Activated T-helper 1 cell treated with anti-CD3 and anti-CD28 coated beads, Interleukin-12 subunit alpha, Interleukin-12 subunit beta, Interleukin-2, Interleukin-4 antibody, amounts not matched to agents 30 ng/mL and 10 ng/mL and 1 ng/mL, durations not matched to agents 14 hours and 24 hours and 36 hours (primary cell): Measurements from ENCODE around the gene FBXO42. TPM values are rescaled to one million over a fixed set of nuclear protein-coding genes. Genes with fewer than 3 reads are reported as not detected.

Experiments used
- DNase-seq: peaks from one replicate; pipeline ENCODE4 v3.0.0; 2021; ENCODE audit warnings: low spot score
- H3K27ac Mint-ChIP-seq: one replicate; pipeline ENCODE4 v1.8.0; 2021; ENCODE audit warnings: mild to moderate bottlenecking, mixed read lengths
- H3K27me3 Mint-ChIP-seq: one replicate; pipeline ENCODE4 v1.8.0; 2022; ENCODE audit warnings: mild to moderate bottlenecking, moderate library complexity, mixed read lengths; ENCODE audit not compliant: insufficient read depth
- H3K36me3 Mint-ChIP-seq: one replicate; pipeline ENCODE4 v1.8.0; 2021; ENCODE audit warnings: low read depth, mixed read lengths
- H3K4me1 Mint-ChIP-seq: one replicate; pipeline ENCODE4 v1.8.0; 2021; ENCODE audit warnings: low read depth, mixed read lengths
- H3K4me3 Mint-ChIP-seq: one replicate; pipeline ENCODE4 v1.8.0; 2021; ENCODE audit warnings: mild to moderate bottlenecking, moderate library complexity, mixed read lengths
- H3K9me3 Mint-ChIP-seq: one replicate; pipeline ENCODE4 v1.8.0; 2021; ENCODE audit warnings: mixed read lengths
- intact Hi-C: fragments of 100-400 bp; cut with micrococcal nuclease; formaldehyde crosslinking; loops from one replicate; pipeline ENCODE4 v1.15.1; 2024
- total RNA-seq: library from RNA; stranded (reverse); gene quantifications from 2 replicates; pipeline ENCODE4 v1.2.3, GENCODE V29; 2022

FBXO42 gene
- total RNA-seq, 1 donor from 2014 or later, result 17.1 TPM

GRCh38 chr1:16296643-16297042 is 55.6 kb downstream of the FBXO42 start:
- no peak for DNase-seq
- Mint-ChIP-seq H3K4me3 (no peak overlapping the region), H3K36me3 (peaks cover 36% of the 10 kb centered on the region), H3K4me1 (no peaks in the 10 kb centered on the region), H3K9me3 (no peaks in the 10 kb centered on the region), H3K27me3 (no peaks in the 10 kb centered on the region), H3K27ac (no peak overlapping the region)
- intact Hi-C loops, result no loop called here

DNA sequence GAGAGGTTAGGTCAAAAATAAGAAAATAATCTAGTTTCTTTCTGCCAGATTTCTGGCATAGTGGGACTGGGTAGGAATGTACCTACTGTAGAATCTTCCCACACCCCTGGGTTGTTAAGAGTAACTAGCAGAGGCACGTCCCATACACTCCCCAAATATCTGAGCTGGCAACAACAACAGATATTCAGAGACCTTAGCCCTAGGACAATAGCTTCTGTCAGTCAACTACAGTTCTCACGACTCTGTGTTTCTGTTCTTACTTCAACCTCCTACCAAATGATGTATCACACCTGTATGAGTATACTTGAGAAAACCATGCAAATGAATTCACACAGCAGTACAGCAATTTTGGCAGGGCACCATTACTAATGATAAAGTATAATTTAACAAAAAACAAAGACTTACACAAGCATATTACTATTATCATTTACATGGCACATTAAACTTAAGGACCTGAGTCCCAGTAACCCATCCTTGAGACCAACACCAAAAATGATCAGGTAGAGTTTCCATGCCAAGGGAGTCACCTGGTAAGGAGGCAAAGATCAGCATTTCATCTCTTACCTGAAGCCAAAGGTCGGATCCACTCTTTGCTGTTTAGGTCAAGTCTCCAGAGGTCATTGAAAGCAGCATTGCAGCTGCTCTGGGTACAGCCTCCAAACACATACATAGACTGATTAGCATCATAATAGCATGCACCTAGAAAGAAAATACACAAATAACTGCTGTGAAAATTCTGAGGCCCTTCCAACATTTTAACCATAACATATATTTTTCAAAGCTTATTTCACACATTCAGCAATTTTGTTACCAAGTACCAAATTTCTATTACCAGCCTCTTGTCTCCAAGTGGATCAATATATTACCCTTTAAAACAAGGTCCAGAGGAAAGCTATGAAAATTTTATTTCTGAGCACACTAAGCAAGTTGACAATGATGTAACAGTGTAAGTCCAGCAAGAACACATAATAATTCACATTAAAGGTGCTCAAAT is 57.8 kb downstream of the FBXO42 start:
- intact Hi-C loops, result no loop called here
- Mint-ChIP-seq H3K27ac (no peak overlapping the region), H3K4me3 (no peak overlapping the region)

DNA sequence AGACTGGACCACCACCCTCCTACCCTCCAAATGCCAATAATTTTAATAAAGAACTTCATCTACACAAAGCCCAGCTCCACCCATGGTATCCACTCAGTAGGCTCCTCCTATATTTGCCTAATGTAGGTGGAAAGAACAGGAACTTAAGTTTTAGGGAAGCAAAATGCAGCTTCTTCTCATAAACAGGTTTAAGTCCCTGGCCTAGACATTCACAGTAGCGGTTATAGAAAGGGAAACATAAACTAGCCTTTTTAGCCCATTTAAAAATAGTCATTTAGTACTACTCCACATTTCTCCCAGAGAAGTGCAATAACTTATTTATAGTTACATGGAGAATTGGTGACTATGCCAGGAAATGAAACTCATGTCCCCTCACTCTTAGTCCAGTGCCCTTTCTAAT is 58.7 kb downstream of the FBXO42 start:
- Mint-ChIP-seq H3K36me3 (peaks cover 35% of the 10 kb centered on the region), H3K4me3 (no peak overlapping the region), H3K4me1 (no peaks in the 10 kb centered on the region), H3K9me3 (no peaks in the 10 kb centered on the region), H3K27ac (no peak overlapping the region), H3K27me3 (no peaks in the 10 kb centered on the region)
- intact Hi-C loops, result no loop called here
- DNase-seq, result no peak

More for the DNA sequence above, 57.8 kb downstream of the FBXO42 start:
- Mint-ChIP-seq H3K9me3 (no peaks in the 10 kb centered on the region), H3K27me3 (no peaks in the 10 kb centered on the region), H3K36me3 (peaks cover 35% of the 10 kb centered on the region), H3K4me1 (no peaks in the 10 kb centered on the region)
- DNase-seq, result no peak

- Mint-ChIP-seq H3K27me3 (no peaks in the 10 kb centered on the region), H3K4me3 (no peak overlapping the region), H3K4me1 (no peaks in the 10 kb centered on the region), H3K9me3 (no peaks in the 10 kb centered on the region), H3K27ac (no peak overlapping the region), H3K36me3 (peaks cover 35% of the 10 kb centered on the region)
- intact Hi-C loops, result no loop called here
- no peak for DNase-seq
Measured at GRCh38 chr1:16292739-16293138, 59.5 kb downstream of the FBXO42 start.

- intact Hi-C loops, result no loop called here
- H3K27me3 Mint-ChIP-seq, result no peaks in the 10 kb centered on the region
- H3K4me1 Mint-ChIP-seq, result no peaks in the 10 kb centered on the region
- DNase-seq, result no peak
- H3K27ac Mint-ChIP-seq, result no peak overlapping the region
- H3K36me3 Mint-ChIP-seq, result peaks cover 22% of the 10 kb centered on the region
- no peak overlapping the region for H3K4me3 Mint-ChIP-seq
- H3K9me3 Mint-ChIP-seq, result no peaks in the 10 kb centered on the region
Measured at GRCh38 chr1:16289959-16290358, 62.3 kb downstream of the FBXO42 start.

DNA sequence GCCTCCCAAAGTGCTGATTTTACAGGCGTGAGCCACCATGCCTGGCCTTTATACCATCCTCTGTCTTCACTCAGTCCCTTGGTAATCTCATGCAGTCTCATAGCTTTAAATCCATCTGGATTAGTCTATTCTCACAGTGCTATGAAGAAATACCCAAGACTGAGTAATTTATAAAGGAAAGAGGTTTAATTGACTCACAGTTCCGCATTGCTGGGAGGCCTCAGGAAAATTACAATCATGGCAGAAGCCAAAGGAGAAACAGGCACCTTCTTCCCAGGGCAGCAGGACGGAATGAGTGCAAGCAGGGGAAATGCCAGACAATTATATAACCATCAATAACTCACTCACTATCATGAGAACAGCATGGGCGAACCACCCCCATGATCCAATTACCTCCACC is 66.2 kb downstream of the FBXO42 start:
- peaks cover 16% of the 10 kb centered on the region for H3K36me3 Mint-ChIP-seq
- no peaks in the 10 kb centered on the region for H3K9me3 Mint-ChIP-seq
- H3K27me3 Mint-ChIP-seq, result no peaks in the 10 kb centered on the region

GRCh38 chr1:16281765-16282164 is 70.5 kb downstream of the FBXO42 start:
- Mint-ChIP-seq H3K27me3 (no peaks in the 10 kb centered on the region), H3K9me3 (no peaks in the 10 kb centered on the region), H3K36me3 (peaks cover 10% of the 10 kb centered on the region), H3K4me3 (no peak overlapping the region), H3K27ac (no peak overlapping the region), H3K4me1 (peaks cover 5% of the 10 kb centered on the region)
- intact Hi-C loops, result no loop called here
- DNase-seq, result no peak

More for the DNA sequence above, 66.2 kb downstream of the FBXO42 start:
- Mint-ChIP-seq H3K4me3 (no peak overlapping the region), H3K4me1 (peaks cover 5% of the 10 kb centered on the region), H3K27ac (no peak overlapping the region)
- no peak for DNase-seq
- intact Hi-C loops, result no loop called here

DNA sequence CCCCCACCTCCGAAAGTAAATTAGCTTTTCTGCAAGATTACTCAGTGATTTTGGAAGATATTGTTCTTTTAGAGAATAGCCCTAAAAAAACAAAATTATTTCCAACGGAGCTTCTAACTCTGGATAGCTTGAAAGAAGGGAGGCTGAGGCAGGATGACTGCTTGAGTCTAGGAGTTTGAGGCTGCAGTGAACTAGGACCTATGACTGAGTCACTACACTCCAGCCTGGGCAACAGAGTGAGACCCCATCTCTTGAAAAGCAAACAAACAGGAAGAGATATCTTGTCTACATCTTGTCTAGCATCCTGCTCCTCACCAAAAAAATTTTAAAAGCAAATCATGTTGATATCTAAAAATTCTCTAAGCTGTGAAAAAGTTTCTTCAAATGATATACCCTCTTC is 73.1 kb downstream of the FBXO42 start:
- Mint-ChIP-seq H3K27me3 (no peaks in the 10 kb centered on the region), H3K4me3 (no peak overlapping the region), H3K27ac (no peak overlapping the region), H3K9me3 (no peaks in the 10 kb centered on the region), H3K36me3 (peaks cover 8% of the 10 kb centered on the region), H3K4me1 (peaks cover 2% of the 10 kb centered on the region)
- DNase-seq, result no peak
- intact Hi-C loops, result no loop called here

- no peak for DNase-seq
- H3K36me3 Mint-ChIP-seq, result peaks cover 4% of the 10 kb centered on the region
- no peak overlapping the region for H3K27ac Mint-ChIP-seq
- intact Hi-C loops, result no loop called here
- H3K4me3 Mint-ChIP-seq, result no peak overlapping the region
- no peaks in the 10 kb centered on the region for H3K9me3 Mint-ChIP-seq
- H3K27me3 Mint-ChIP-seq, result no peaks in the 10 kb centered on the region
- H3K4me1 Mint-ChIP-seq, result peaks cover 3% of the 10 kb centered on the region
Measured at GRCh38 chr1:16276302-16277030, 75.8 kb downstream of the FBXO42 start.

GRCh38 chr1:16275591-16275990 is 76.7 kb downstream of the FBXO42 start:
- H3K9me3 Mint-ChIP-seq, result no peaks in the 10 kb centered on the region
- no peak for DNase-seq
- peaks cover 4% of the 10 kb centered on the region for H3K36me3 Mint-ChIP-seq
- H3K4me1 Mint-ChIP-seq, result peaks cover 4% of the 10 kb centered on the region
- no peak overlapping the region for H3K27ac Mint-ChIP-seq
- intact Hi-C loops, result no loop called here
- H3K4me3 Mint-ChIP-seq, result no peak overlapping the region
- no peaks in the 10 kb centered on the region for H3K27me3 Mint-ChIP-seq

DNA sequence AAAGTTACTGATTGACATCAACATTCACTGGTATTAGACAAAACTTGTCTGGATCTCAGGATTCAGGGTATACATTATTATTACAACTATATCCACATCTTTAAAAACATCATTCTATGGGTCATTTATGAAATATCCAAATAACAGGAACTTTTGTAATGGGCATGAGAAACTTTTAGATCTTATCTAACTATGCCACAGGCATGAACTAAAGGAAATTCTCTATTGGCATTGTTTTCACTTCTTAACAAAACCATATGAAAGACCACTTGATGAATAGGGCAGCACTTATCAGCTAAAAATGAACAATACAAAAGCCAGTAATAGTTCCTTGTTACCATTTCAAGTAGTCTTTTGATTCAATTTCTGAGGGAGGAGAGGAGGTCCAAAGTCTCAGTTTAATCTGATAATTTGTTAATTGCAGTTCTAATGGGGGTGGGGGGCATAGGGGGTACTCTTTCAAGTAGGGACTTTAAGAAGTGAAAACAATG is 84.5 kb downstream of the FBXO42 start:
- intact Hi-C loops, result no loop called here
- Mint-ChIP-seq H3K4me3 (no peak overlapping the region), H3K27me3 (no peaks in the 10 kb centered on the region), H3K4me1 (peaks cover 12% of the 10 kb centered on the region), H3K36me3 (peaks cover 6% of the 10 kb centered on the region), H3K9me3 (no peaks in the 10 kb centered on the region), H3K27ac (no peak overlapping the region)
- no peak for DNase-seq

DNA sequence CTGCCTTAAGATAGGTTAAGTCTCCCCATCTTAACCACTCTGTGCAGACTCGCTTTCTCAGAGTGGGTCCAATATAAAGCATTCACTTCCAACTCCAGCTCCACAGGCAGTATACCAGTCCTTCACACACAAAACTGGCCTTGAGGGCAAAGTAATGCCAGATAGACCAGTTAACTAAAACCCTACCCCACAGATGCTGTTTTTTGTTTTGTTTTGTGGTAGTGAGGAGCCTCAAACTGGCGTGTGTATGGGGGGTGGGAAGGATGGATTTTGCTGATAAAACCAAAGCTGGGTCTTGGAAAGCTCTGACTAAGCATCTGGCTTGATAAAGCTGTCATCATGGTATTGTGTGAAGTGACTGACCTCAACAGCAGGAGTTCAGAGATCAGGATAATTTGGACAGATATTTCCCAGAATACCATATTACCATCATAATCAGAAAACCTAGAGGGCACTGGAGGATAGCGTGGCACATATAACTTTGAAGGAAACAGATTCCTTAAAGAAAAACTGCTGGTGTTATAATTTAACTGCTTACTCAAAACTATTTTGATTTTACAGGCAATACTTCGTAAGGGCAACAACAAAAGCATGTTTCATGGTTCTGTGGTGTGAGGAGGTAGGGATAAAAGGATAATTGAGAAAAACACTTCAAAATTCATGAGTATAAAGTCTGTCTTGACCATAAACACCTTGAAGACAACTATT is 85.7 kb downstream of the FBXO42 start:
- Mint-ChIP-seq H3K4me1 (peaks cover 10% of the 10 kb centered on the region), H3K27me3 (no peaks in the 10 kb centered on the region), H3K9me3 (no peaks in the 10 kb centered on the region), H3K27ac (no peak overlapping the region), H3K36me3 (peaks cover 6% of the 10 kb centered on the region), H3K4me3 (no peak overlapping the region)
- DNase-seq, result no peak
- intact Hi-C loops, result no loop called here
